Nucleus accumbens (tissue), 56 donors: ENCODE results near the gene MYH10.
A peak's percentile ranks its signal among the peaks of the same experiment; 100 is the strongest.

Experiments used
- DNase-seq, 56 donors: peaks; one replicate each; lab custom pipeline; 2025; lab: John Stamatoyannopoulos, UW

The MYH10 gene

GRCh38 chr17:8477715-8478441 is 152.6 kb downstream of the MYH10 start:
- no peak for DNase-seq

GRCh38 chr17:8477171-8477570 is 153.4 kb downstream of the MYH10 start:
- no peak for DNase-seq

GRCh38 chr17:8476741-8477140 is 153.8 kb downstream of the MYH10 start:
- no peak for DNase-seq

- DNase-seq: no peak
Measured at GRCh38 chr17:8475781-8476180, 154.7 kb downstream of the MYH10 start.

- no peak for DNase-seq
Measured at GRCh38 chr17:8475227-8475626, 155.3 kb downstream of the MYH10 start.

- DNase-seq: no peak
Measured at GRCh38 chr17:8474826-8475225, 155.7 kb downstream of the MYH10 start.

GRCh38 chr17:8473451-8474192 is 156.9 kb downstream of the MYH10 start:
- no peak for DNase-seq

- no peak for DNase-seq
Measured at GRCh38 chr17:8472663-8473062, 157.9 kb downstream of the MYH10 start.

GRCh38 chr17:8470447-8471047 is 160.0 kb downstream of the MYH10 start:
- peak in 20 of 56 donors; percentile 16 to 67 (median 34) for DNase-seq

- no peak for DNase-seq
Measured at GRCh38 chr17:8469964-8470363, 160.6 kb downstream of the MYH10 start.

GRCh38 chr17:8468980-8469379 is 161.5 kb downstream of the MYH10 start:
- no peak for DNase-seq

- DNase-seq: no peak
Measured at GRCh38 chr17:8468127-8468526, 162.4 kb downstream of the MYH10 start.

- DNase-seq: peak in 9 of 56 donors; percentile 18 to 50 (median 30)
Measured at GRCh38 chr17:8467527-8467926, 163.0 kb downstream of the MYH10 start.

GRCh38 chr17:8466873-8467272 is 163.7 kb downstream of the MYH10 start:
- DNase-seq: no peak

GRCh38 chr17:8466456-8466855 is 164.1 kb downstream of the MYH10 start:
- peak in 1 of 56 donors; percentile 27 for DNase-seq

- no peak for DNase-seq
Measured at GRCh38 chr17:8465759-8466158, 164.8 kb downstream of the MYH10 start.

- DNase-seq: no peak
Measured at GRCh38 chr17:8465356-8465755, 165.2 kb downstream of the MYH10 start.

- DNase-seq: no peak
Measured at GRCh38 chr17:8464941-8465340, 165.6 kb downstream of the MYH10 start.

GRCh38 chr17:8463099-8463498 is 167.4 kb downstream of the MYH10 start:
- DNase-seq: peak in 4 of 56 donors; percentile 28 to 56 (median 37)

- peak in 1 of 56 donors; percentile 23 for DNase-seq
Measured at GRCh38 chr17:8462564-8462963, 168.0 kb downstream of the MYH10 start.

- DNase-seq: no peak
Measured at GRCh38 chr17:8459831-8460230, 170.7 kb downstream of the MYH10 start.

- DNase-seq: no peak
Measured at GRCh38 chr17:8459107-8459506, 171.4 kb downstream of the MYH10 start.
